CD4-positive, alpha-beta T cell treated with Interleukin-2 at 100 ng/mL for 4 hours (primary cell): ENCODE measurements around the gene SRPRB.

Source experiments
- DNase-seq: peaks from one replicate; pipeline ENCODE4 v3.0.0-alpha.2; 2020; ENCODE audit warnings: low spot score

The SRPRB gene

GRCh38 chr3:133825969-133826727 lies 20.5 kb downstream of the SRPRB start:
- no peak for DNase-seq

- DNase-seq: no peak
These were observed 21.5 kb downstream of the SRPRB start for GRCh38 chr3:133827136-133827535.

- no peak for DNase-seq
These were observed 22.1 kb downstream of the SRPRB start for GRCh38 chr3:133827684-133828083.

GRCh38 chr3:133828576-133829309 lies 23.1 kb downstream of the SRPRB start:
- DNase-seq: no peak

GRCh38 chr3:133829310-133829707 lies 23.7 kb downstream of the SRPRB start:
- DNase-seq: no peak

- no peak for DNase-seq
These were observed 24.5 kb downstream of the SRPRB start for GRCh38 chr3:133830071-133830470.

GRCh38 chr3:133831966-133832801 lies 26.6 kb downstream of the SRPRB start:
- DNase-seq: no peak

GRCh38 chr3:133832802-133833144 lies 27.2 kb downstream of the SRPRB start:
- DNase-seq: no peak

GRCh38 chr3:133833267-133833666 lies 27.7 kb downstream of the SRPRB start:
- no peak for DNase-seq

- no peak for DNase-seq
These were observed 28.4 kb downstream of the SRPRB start for GRCh38 chr3:133833880-133834620.

- DNase-seq: no peak
These were observed 29.2 kb downstream of the SRPRB start for GRCh38 chr3:133834621-133835417.

GRCh38 chr3:133835418-133835743 lies 29.8 kb downstream of the SRPRB start:
- no peak for DNase-seq

GRCh38 chr3:133835961-133836360 lies 30.3 kb downstream of the SRPRB start:
- DNase-seq: no peak

- DNase-seq: no peak
These were observed 31.0 kb downstream of the SRPRB start for GRCh38 chr3:133836497-133837158.

GRCh38 chr3:133837487-133838295 lies 32.1 kb downstream of the SRPRB start:
- no peak for DNase-seq

GRCh38 chr3:133838296-133838789 lies 32.7 kb downstream of the SRPRB start:
- DNase-seq: no peak

GRCh38 chr3:133838916-133839800 lies 33.5 kb downstream of the SRPRB start:
- DNase-seq: no peak

GRCh38 chr3:133840055-133840737 lies 34.6 kb downstream of the SRPRB start:
- no peak for DNase-seq
